ENCODE measurements around the gene MAPK1. TPM values are rescaled to one million over a fixed set of nuclear protein-coding genes. Genes with fewer than 3 reads are reported as not detected.
A peak's percentile ranks its signal among the peaks of the same experiment; 100 is the strongest.
"Not testable (repeated sequence)": the region's sequence is repeated elsewhere in the genome, so short reads cannot be mapped to it uniquely, and the experiment has no call there.

Gene MAPK1
- total RNA-seq, 1 donor from 2014 or later: 42.9 TPM

GRCh38 chr22:21882754-21883333 is 15.4 kb upstream of the MAPK1 start:
- DNase-seq (ENCODE audit: low read depth in 2 of 2): not testable (repeated sequence)

- DNase-seq (ENCODE audit: low read depth in 2 of 2): no peak
Observed at GRCh38 chr22:21881841-21882753, 14.7 kb upstream of the MAPK1 start.

GRCh38 chr22:21876486-21877176 is 9.2 kb upstream of the MAPK1 start:
- peak in 1 of 2 donors; percentile 19 for DNase-seq (ENCODE audit: low read depth in 2 of 2)

- not testable (repeated sequence) for DNase-seq (ENCODE audit: low read depth in 2 of 2)
Observed at GRCh38 chr22:21874953-21875352, 7.5 kb upstream of the MAPK1 start.

- no peak for DNase-seq (ENCODE audit: low read depth in 2 of 2)
Observed at GRCh38 chr22:21873619-21874018, 6.2 kb upstream of the MAPK1 start.

- DNase-seq (ENCODE audit: low read depth in 2 of 2): not testable (repeated sequence)
Observed at GRCh38 chr22:21872741-21873140, 5.3 kb upstream of the MAPK1 start.

- no peak for DNase-seq (ENCODE audit: low read depth in 2 of 2)
Observed at GRCh38 chr22:21868651-21869050, 1.2 kb upstream of the MAPK1 start.

- no peak for DNase-seq (ENCODE audit: low read depth in 2 of 2)
Observed at GRCh38 chr22:21866833-21867527, 465 bp downstream of the MAPK1 start.

- DNase-seq (ENCODE audit: low read depth in 2 of 2): peak; percentile 33 to 71
Observed at GRCh38 chr22:21865041-21865440, 2.4 kb downstream of the MAPK1 start.

GRCh38 chr22:21862386-21863245 is 4.8 kb downstream of the MAPK1 start:
- DNase-seq (ENCODE audit: low read depth in 2 of 2): no peak

GRCh38 chr22:21861851-21862250 is 5.6 kb downstream of the MAPK1 start:
- DNase-seq (ENCODE audit: low read depth in 2 of 2): no peak

- no peak for DNase-seq (ENCODE audit: low read depth in 2 of 2)
Observed at GRCh38 chr22:21861264-21861848, 6.1 kb downstream of the MAPK1 start.

GRCh38 chr22:21860491-21861039 is 6.9 kb downstream of the MAPK1 start:
- DNase-seq (ENCODE audit: low read depth in 2 of 2): no peak

- DNase-seq (ENCODE audit: low read depth in 2 of 2): peak in 1 of 2 donors; percentile 21
Observed at GRCh38 chr22:21858025-21858764, 9.2 kb downstream of the MAPK1 start.

- DNase-seq (ENCODE audit: low read depth in 2 of 2): no peak
Observed at GRCh38 chr22:21857481-21857914, 9.9 kb downstream of the MAPK1 start.

GRCh38 chr22:21856868-21857267 is 10.6 kb downstream of the MAPK1 start:
- DNase-seq (ENCODE audit: low read depth in 2 of 2): no peak

- DNase-seq (ENCODE audit: low read depth in 2 of 2): no peak
Observed at GRCh38 chr22:21856197-21856596, 11.2 kb downstream of the MAPK1 start.

- DNase-seq (ENCODE audit: low read depth in 2 of 2): no peak
Observed at GRCh38 chr22:21855676-21856075, 11.8 kb downstream of the MAPK1 start.

- DNase-seq (ENCODE audit: low read depth in 2 of 2): no peak
Observed at GRCh38 chr22:21850660-21851059, 16.8 kb downstream of the MAPK1 start.

Measured in dermis microvascular lymphatic vessel endothelial cell (primary cell).